GM06990 (cell line): ENCODE measurements around the gene EMCN.

Source experiments
- DNase-seq: peaks from one replicate; pipeline ENCODE4 v3.0.0-alpha.2; 2011; ENCODE audit not compliant: insufficient read length; ENCODE audit errors: extremely low read depth
- H3K27me3 ChIP-seq: replicated peaks from 2 replicates; pipeline ENCODE4 v1.6.0; 2011; ENCODE audit warnings: low read length; ENCODE audit not compliant: control insufficient read depth, insufficient read depth
- H3K36me3 ChIP-seq: 2 replicates; pipeline ENCODE4 v1.5.1; 2011; ENCODE audit warnings: low read length; ENCODE audit not compliant: control insufficient read depth, insufficient read depth
- H3K4me3 ChIP-seq: replicated peaks from 2 replicates; pipeline ENCODE4 v1.5.1; 2011; ENCODE audit warnings: low read depth, mild to moderate bottlenecking, control low read depth, low read length
- TF ChIP-seq, protein P1 (sequence below): IDR thresholded peaks from 2 replicates; pipeline ENCODE4 v1.5.1; 2011; ENCODE audit warnings: low read length, control low read depth, mild to moderate bottlenecking, inconsistent platforms; ENCODE audit not compliant: insufficient read depth, poor library complexity, severe bottlenecking

EMCN gene

DNA sequence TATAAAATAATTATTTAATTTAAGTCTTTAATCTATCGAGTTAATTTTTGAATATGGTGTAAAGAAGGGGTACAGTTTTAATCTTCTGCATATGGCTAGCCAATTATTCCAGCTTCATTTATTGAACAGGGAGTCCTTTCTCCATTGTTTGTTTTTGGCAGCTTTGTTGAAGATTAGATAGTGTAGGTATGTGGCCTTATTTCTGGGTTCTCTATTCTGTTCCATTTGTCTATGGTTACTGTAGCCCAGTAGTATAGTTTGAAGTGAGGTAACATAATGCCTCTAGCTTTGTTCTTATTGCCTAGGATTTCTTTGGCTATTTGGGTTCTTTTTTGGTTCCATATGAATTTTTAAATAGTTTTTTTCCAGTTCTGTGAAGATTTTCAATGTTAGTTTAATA, 48.3 kb downstream of the EMCN start:
- Histone ChIP-seq H3K36me3 (no peaks in the 10 kb centered on the region), H3K4me3 (no peak overlapping the region), H3K27me3 (no peaks in the 10 kb centered on the region)
- DNase-seq, result no peak
- TF ChIP-seq, protein P1, sequence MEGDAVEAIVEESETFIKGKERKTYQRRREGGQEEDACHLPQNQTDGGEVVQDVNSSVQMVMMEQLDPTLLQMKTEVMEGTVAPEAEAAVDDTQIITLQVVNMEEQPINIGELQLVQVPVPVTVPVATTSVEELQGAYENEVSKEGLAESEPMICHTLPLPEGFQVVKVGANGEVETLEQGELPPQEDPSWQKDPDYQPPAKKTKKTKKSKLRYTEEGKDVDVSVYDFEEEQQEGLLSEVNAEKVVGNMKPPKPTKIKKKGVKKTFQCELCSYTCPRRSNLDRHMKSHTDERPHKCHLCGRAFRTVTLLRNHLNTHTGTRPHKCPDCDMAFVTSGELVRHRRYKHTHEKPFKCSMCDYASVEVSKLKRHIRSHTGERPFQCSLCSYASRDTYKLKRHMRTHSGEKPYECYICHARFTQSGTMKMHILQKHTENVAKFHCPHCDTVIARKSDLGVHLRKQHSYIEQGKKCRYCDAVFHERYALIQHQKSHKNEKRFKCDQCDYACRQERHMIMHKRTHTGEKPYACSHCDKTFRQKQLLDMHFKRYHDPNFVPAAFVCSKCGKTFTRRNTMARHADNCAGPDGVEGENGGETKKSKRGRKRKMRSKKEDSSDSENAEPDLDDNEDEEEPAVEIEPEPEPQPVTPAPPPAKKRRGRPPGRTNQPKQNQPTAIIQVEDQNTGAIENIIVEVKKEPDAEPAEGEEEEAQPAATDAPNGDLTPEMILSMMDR, result no peak

- H3K27me3 ChIP-seq, result no peaks in the 10 kb centered on the region
- no peak overlapping the region for H3K4me3 ChIP-seq
- DNase-seq, result no peak
- TF ChIP-seq, protein P1, result no peak
- H3K36me3 ChIP-seq, result no peaks in the 10 kb centered on the region
Observed at GRCh38 chr4:100466501-100466900, 51.3 kb downstream of the EMCN start.

DNA sequence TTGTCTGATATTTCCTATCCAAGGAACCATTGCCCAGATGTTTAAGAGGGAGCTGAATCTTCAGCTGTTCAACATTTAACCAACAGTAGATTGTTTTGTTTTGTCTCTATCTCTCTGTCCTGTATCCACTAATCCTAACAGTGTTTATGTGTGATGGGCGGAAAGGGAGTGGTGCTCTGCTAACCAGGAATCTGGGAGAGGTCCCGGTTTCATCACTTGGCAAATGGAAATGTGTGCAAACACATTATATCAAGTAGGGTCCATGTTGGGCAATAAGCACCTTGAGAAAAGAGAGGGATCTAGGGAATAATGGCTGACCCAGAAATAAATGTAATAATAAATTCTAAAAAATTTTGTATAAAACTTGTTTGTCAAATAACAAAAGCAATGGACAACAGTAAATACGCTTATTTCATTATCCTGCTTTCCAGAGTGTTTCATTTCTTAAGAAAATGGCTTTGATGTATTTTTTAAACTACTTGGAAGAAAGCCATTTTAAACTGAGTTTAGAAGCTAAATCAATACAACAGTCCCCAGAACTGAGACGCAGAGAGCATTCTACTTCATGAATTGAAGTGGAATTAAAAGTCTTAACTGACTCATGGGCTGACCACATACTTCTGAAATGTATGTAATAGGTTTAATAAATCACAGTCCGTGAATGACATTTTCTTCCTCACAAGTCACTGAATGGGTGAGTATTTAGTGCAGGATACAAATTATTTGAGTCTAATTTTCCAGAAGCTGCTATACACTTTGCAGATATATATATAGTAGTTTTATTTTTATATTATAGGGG, 55.8 kb downstream of the EMCN start:
- Histone ChIP-seq H3K27me3 (no peaks in the 10 kb centered on the region), H3K36me3 (no peaks in the 10 kb centered on the region), H3K4me3 (no peak overlapping the region)
- TF ChIP-seq, protein P1, result no peak
- no peak for DNase-seq

DNA sequence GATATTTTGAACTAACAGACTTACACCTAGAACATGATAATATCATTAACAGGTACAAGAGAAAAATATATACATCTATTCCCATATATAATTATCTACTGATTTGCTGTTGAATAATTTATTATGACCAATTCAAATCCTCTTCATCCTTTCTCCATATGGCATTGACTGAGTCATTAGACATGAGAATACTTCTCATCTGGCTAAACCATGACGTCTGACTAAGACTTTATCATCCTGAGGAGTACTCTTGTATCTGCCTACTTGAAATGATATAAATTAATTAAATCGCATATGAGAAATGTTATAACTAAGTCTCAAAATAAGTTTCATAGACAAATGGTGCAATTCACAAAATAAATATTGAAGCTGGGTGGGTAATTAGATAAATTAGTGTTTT, 67.4 kb downstream of the EMCN start:
- Histone ChIP-seq H3K27me3 (no peaks in the 10 kb centered on the region), H3K36me3 (no peaks in the 10 kb centered on the region), H3K4me3 (no peak overlapping the region)
- no peak for DNase-seq
- TF ChIP-seq, protein P1, result no peak

DNA sequence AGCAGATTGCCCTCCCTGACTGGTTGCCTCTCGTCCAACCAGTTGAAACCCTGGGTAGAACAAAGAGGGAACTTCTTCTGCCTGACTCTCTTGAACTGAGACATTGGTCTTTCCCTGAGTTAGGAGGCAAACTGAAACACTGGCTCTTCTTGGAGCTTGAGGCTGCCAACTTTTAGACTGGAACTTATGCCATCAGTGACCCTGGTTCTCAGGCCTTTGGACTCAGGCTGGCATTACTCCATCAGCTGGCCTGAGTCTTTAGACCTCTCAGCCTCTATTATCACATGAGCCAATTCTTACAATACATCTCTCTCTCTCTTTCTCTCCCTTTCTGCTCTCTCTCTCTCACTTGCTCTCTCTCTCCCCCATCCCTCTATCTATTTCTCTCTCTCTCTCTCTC, 86.4 kb downstream of the EMCN start:
- DNase-seq, result no peak
- no peak overlapping the region for H3K4me3 ChIP-seq
- TF ChIP-seq, protein P1, result no peak
- H3K27me3 ChIP-seq, result no peaks in the 10 kb centered on the region
- H3K36me3 ChIP-seq, result no peaks in the 10 kb centered on the region
